Measurements from ENCODE around the gene SHANK1. TPM values are rescaled to one million over a fixed set of nuclear protein-coding genes. Genes with fewer than 3 reads are reported as not detected.

Gene SHANK1
- polyA plus RNA-seq, 1 donor from 2014 or later, result not detected

DNA sequence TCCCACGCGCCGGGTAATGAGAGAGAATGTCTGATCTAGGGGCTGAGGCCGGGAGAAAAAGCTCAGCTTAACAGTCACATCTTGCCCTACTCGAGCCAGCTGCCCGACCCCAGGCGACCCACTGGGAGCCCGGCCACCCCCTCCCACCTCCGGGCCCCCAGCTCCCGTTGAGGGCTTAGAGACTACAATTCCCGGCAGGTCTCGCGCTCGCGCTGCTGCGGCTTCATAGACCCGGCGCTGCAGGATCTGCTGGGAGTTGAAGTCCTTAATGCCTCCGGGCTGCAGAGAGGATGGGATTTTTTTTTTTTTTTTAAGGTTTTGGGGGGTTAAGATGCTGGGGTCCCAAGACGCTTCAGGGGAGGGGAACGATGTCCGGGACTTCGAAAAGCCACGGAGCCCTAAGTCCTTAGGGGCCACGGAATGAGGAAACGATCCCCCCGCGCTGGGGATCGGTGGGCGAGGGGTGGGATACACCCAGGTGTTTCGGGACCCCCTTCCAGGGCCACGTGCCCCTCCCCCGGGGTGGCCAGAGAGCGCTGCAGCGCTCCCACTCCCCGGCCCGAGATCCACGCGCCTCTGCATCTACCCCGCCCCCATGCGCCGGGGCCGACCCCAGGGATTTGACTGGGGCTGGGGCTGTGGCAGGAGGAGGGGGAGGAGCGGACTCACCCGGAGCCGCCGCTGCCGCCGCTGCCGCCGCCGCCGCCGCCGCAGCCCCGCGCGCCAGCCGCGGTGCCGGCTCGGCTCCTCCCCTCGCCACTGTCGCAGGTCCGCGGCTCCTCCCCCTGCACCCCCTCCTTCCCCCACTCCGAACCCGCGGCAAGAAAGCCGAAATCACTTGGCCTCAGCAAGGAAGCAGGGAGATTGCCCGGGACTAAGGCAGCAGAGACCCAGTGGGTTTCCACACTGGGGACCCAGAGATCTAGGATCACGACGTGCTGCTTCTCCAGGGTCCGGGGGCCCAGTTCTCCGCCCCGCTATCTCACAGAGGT, 80.2 kb downstream of the SHANK1 start, which contains the start of gene SYT3:
Gene SYT3 (minus strand): TSS at position 761 of the 992 bp plus-strand sequence. CDS start 2,470 bp downstream, outside the sequence.
- Mint-ChIP-seq H3K27ac (no peak within 1 kb of the TSS), H3K9me3 (peaks cover 0 to 21% (median 6%) of the 10 kb centered on the region in 3 donors), H3K4me3 (peak within 1 kb of the TSS in 3 of 4 donors; percentile 79 to 89 (median 86)), H3K36me3 (peaks cover 4% of the 10 kb centered on the region), H3K27me3 (peaks cover 38% of the 10 kb centered on the region), H3K4me1 (peaks cover 0 to 3% (median 3%) of the 10 kb centered on the region in 3 donors)

- H3K36me3 Mint-ChIP-seq, result peaks cover 7% of the 10 kb centered on the region
- peaks cover 0 to 3% (median 3%) of the 10 kb centered on the region in 3 donors for H3K4me1 Mint-ChIP-seq
- peaks cover 38% of the 10 kb centered on the region for H3K27me3 Mint-ChIP-seq
- H3K27ac Mint-ChIP-seq, result no peak overlapping the region
- peaks cover 2 to 21% (median 9%) of the 10 kb centered on the region in 3 donors for H3K9me3 Mint-ChIP-seq
- peak overlapping the region in 1 of 4 donors; percentile 69 for H3K4me3 Mint-ChIP-seq
These were observed 81.0 kb downstream of the SHANK1 start for GRCh38 chr19:50638600-50638999.

GRCh38 chr19:50636317-50637085, 83.1 kb downstream of the SHANK1 start:
- H3K36me3 Mint-ChIP-seq, result peaks cover 12% of the 10 kb centered on the region
- no peak overlapping the region for H3K4me3 Mint-ChIP-seq
- H3K27me3 Mint-ChIP-seq, result peaks cover 28% of the 10 kb centered on the region
- H3K4me1 Mint-ChIP-seq, result peaks cover 0 to 3% (median 3%) of the 10 kb centered on the region in 3 donors
- peaks cover 4 to 31% (median 14%) of the 10 kb centered on the region in 3 donors for H3K9me3 Mint-ChIP-seq
- H3K27ac Mint-ChIP-seq, result no peak overlapping the region

DNA sequence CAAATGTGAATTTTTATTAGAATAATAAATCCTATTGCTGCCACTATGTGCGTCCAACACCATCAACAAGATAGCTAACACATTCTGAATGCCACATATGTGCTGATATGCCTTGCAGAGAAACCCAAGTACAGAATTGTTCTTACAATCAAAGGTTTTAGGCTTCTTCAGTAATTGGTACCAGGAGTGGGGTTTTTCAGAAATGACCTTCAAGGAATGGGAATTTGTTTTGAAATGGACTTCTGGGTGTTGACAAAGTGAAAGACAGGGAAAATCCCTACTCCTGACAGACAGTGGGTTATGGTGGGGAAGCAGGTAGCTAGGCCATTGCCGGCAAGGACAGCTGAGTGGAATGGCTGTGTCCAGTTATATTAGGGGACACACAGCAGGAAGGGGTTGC, 85.6 kb downstream of the SHANK1 start:
- H3K4me3 Mint-ChIP-seq, result no peak overlapping the region
- H3K27me3 Mint-ChIP-seq, result peaks cover 28% of the 10 kb centered on the region
- no peak overlapping the region for H3K27ac Mint-ChIP-seq
- H3K9me3 Mint-ChIP-seq, result peaks cover 4 to 31% (median 14%) of the 10 kb centered on the region in 3 donors
- peaks cover 12% of the 10 kb centered on the region for H3K36me3 Mint-ChIP-seq
- peaks cover 0 to 3% (median 3%) of the 10 kb centered on the region in 3 donors for H3K4me1 Mint-ChIP-seq

DNA sequence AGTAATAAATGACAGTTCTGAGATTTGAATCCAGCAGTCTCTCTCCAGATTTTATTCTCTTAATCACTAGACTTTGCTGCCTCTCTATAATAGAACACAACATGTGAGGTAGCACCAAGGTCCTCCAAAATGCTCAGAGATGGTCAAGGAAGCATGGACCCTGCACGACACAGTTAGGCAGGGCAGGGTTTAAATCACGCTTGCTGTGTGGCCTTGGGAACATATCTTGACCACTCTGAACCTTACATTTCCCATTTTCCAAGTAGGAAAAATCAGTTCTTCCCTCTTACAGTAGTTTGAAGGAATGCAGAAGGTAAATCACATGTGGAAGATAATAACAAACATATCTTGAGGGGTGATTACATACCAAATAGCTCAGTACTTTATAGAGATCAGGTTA, 86.2 kb downstream of the SHANK1 start:
- H3K27ac Mint-ChIP-seq, result no peak overlapping the region
- peaks cover 4 to 27% (median 14%) of the 10 kb centered on the region in 3 donors for H3K9me3 Mint-ChIP-seq
- peaks cover 0 to 3% (median 0%) of the 10 kb centered on the region in 3 donors for H3K4me1 Mint-ChIP-seq
- H3K27me3 Mint-ChIP-seq, result peaks cover 22% of the 10 kb centered on the region
- peak overlapping the region in 2 of 4 donors; percentile 3 to 58 for H3K4me3 Mint-ChIP-seq
- peaks cover 14% of the 10 kb centered on the region for H3K36me3 Mint-ChIP-seq

DNA sequence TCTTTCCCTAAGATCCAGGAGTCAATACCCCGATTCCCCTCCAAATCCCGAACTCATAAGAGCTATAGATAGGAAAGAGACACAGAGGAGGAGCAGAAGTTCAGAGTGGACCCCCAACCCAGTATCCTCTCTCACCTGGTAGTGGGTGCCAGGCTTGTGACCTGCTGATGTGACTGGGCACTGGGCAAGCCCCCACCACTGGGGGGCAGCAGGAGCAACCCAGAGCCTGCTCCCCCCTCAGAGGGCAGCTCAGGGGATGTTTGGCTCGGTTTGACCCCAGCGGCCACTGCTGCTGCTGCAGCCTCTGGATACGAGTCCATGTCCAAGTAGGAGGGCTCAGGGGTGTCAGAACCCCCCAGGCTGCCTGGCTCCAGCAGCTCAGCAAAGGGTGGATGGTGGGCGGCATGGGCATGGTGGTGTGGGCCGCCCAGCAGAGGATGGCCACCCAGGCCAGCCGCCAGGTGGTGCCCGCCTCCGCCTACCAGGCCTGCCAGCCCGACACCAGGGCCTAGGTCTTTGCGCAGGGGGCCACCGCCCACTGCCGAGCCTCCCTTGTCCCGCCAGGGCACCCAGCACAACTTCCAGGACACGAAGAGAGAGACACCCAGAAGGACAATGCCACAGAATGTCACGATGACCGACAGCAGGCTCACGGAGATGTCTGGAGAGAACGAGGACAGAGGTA, 87.3 kb downstream of the SHANK1 start:
- Mint-ChIP-seq H3K9me3 (peaks cover 4 to 23% (median 14%) of the 10 kb centered on the region in 3 donors), H3K36me3 (peaks cover 12% of the 10 kb centered on the region), H3K4me3 (no peak overlapping the region), H3K4me1 (peaks cover 0 to 3% (median 0%) of the 10 kb centered on the region in 3 donors), H3K27ac (no peak overlapping the region), H3K27me3 (peaks cover 17% of the 10 kb centered on the region)

GRCh38 chr19:50629801-50630200, 89.8 kb downstream of the SHANK1 start:
- Mint-ChIP-seq H3K9me3 (peaks cover 4 to 13% (median 8%) of the 10 kb centered on the region in 3 donors), H3K27me3 (peaks cover 9% of the 10 kb centered on the region), H3K36me3 (peaks cover 12% of the 10 kb centered on the region), H3K4me1 (peaks cover 0 to 2% (median 0%) of the 10 kb centered on the region in 3 donors), H3K27ac (no peak overlapping the region), H3K4me3 (no peak overlapping the region)

- Mint-ChIP-seq H3K27me3 (peaks cover 9% of the 10 kb centered on the region), H3K27ac (no peak overlapping the region), H3K9me3 (peaks cover 4 to 13% (median 8%) of the 10 kb centered on the region in 3 donors), H3K4me3 (no peak overlapping the region), H3K4me1 (peaks cover 0 to 2% (median 0%) of the 10 kb centered on the region in 3 donors), H3K36me3 (peaks cover 11% of the 10 kb centered on the region)
These were observed 90.4 kb downstream of the SHANK1 start for GRCh38 chr19:50629194-50629593.

DNA sequence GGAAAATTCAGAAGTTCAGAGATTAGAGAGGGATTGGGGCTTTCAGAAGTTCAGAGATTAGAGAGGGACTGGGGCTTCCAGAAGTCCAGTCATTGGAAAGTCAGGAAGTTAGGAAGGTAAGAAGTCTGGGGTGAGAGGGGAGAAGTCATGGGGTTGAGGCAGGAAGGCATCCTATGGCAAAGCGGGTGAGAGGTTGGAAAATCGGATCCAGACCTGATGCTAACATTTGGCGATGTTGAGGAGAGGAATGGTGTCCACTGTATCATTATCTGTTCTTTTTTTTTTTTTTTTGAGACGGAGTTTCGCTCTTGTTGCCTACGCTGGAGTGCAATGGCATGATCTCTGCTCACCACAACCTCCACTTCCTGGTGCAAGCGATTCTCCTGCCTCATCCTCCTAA, 91.1 kb downstream of the SHANK1 start:
- H3K36me3 Mint-ChIP-seq, result peaks cover 8% of the 10 kb centered on the region
- H3K27me3 Mint-ChIP-seq, result peaks cover 9% of the 10 kb centered on the region
- H3K4me1 Mint-ChIP-seq, result peaks cover 0 to 2% (median 0%) of the 10 kb centered on the region in 3 donors
- H3K9me3 Mint-ChIP-seq, result peaks cover 2 to 13% (median 5%) of the 10 kb centered on the region in 3 donors
- peak overlapping the region in 1 of 3 donors; percentile 83 for H3K27ac Mint-ChIP-seq
- H3K4me3 Mint-ChIP-seq, result no peak overlapping the region

GRCh38 chr19:50628146-50628545, 91.5 kb downstream of the SHANK1 start:
- Mint-ChIP-seq H3K4me3 (no peak overlapping the region), H3K36me3 (peaks cover 4% of the 10 kb centered on the region)

DNA sequence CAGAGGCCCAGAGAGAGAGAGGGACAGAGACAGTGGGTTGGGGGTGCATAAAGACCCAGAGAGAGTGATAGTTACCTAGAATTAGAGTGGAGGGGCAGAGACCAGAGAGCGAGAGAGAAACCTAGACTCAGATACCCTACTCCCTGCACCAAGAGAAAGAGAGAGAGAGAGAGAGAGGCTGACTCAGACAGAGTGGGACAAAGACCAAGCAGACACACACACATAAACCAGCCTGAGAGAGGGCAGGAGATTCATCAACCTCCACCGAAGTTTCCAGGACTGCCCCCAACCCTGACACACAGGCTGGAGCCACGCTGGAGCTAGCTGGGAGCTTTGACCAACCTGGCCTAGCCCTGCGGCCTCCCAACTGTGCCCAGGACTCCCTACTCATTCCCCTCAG, 92.8 kb downstream of the SHANK1 start:
- Mint-ChIP-seq H3K27me3 (peaks cover 11% of the 10 kb centered on the region), H3K9me3 (peaks cover 0 to 3% (median 0%) of the 10 kb centered on the region in 3 donors), H3K27ac (no peak overlapping the region), H3K4me3 (no peak overlapping the region), H3K4me1 (peaks cover 0 to 2% (median 0%) of the 10 kb centered on the region in 3 donors), H3K36me3 (peaks cover 3% of the 10 kb centered on the region)

More at GRCh38 chr19:50628146-50628545, 91.5 kb downstream of the SHANK1 start:
- Mint-ChIP-seq H3K4me1 (peaks cover 0 to 2% (median 0%) of the 10 kb centered on the region in 3 donors), H3K27ac (peak overlapping the region in 1 of 3 donors; percentile 83), H3K27me3 (peaks cover 10% of the 10 kb centered on the region), H3K9me3 (peaks cover under 1 to 11% (median 2%) of the 10 kb centered on the region in 3 donors)

- peaks cover 0 to 2% (median 0%) of the 10 kb centered on the region in 3 donors for H3K4me1 Mint-ChIP-seq
- no peak overlapping the region for H3K27ac Mint-ChIP-seq
- H3K27me3 Mint-ChIP-seq, result peaks cover 7% of the 10 kb centered on the region
- no peak overlapping the region for H3K4me3 Mint-ChIP-seq
- H3K36me3 Mint-ChIP-seq, result peaks cover 3% of the 10 kb centered on the region
- peaks cover 0 to 2% (median 0%) of the 10 kb centered on the region in 3 donors for H3K9me3 Mint-ChIP-seq
These were observed 93.6 kb downstream of the SHANK1 start for GRCh38 chr19:50626011-50626410.

DNA sequence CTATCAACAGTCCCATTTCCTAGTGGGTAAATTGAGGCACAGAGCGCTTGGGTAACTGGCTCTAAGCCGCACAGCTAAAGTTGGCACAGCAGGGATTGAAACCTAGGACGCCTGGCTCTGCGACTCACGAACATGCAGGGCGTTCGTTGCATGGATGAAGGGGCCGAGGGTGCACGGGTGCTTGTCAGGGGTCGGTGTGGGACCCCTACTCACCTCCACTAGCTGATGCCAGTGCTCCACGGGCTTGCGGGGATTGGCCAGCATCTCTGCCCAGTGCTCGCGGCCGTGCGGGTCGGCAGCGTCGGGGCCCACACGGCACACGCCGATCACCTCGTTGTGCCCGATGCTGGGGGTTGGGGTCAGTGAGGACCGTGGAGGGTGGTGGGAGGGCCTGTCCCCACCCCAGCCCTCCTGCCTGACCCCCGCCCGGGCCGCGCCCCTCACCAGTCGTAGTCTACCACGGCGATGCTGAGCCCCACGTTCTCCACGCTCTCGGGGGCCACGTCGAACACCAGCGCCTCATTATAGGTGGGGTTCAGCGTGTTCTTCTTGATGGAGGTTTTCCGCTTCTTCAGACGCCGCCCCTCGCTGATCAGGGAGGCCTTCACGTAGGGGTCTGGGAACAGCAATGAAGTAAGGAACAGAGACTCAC, 94.5 kb downstream of the SHANK1 start:
- peaks cover 5% of the 10 kb centered on the region for H3K27me3 Mint-ChIP-seq
- peaks cover 0 to 2% (median 0%) of the 10 kb centered on the region in 3 donors for H3K4me1 Mint-ChIP-seq
- no peaks in the 10 kb centered on the region for H3K9me3 Mint-ChIP-seq
- no peak overlapping the region for H3K4me3 Mint-ChIP-seq
- peaks cover 3% of the 10 kb centered on the region for H3K36me3 Mint-ChIP-seq
- H3K27ac Mint-ChIP-seq, result no peak overlapping the region
